K562 (cell line): Measurements from ENCODE around the gene IQSEC3. TPM values are rescaled to one million over a fixed set of nuclear protein-coding genes. Genes with fewer than 3 reads are reported as not detected.
"Not testable (repeated sequence)": the region's sequence is repeated elsewhere in the genome, so short reads cannot be mapped to it uniquely, and the experiment has no call there.

ENCODE experiments used
- ATAC-seq: fragments of 200-7000 bp; cut with Tn5 transposase; 3 replicates; pipeline ENCODE4 v1.9.1; 2020; ENCODE audit warnings: moderate library complexity
- Bru-seq: library from RNA; stranded (reverse); fragments of 400-500 nt; gene quantifications from one replicate; lab custom pipeline; 2021; lab: Mats Ljungman, UMichigan
- BruChase-seq, 2 experiments: library from RNA; stranded (reverse); fragments of 400-500 nt; gene quantifications; one replicate each; lab custom pipeline; 2021; lab: Mats Ljungman, UMichigan
- BruUV-seq: library from RNA; stranded (reverse); fragments of 400-500 nt; replicated peaks from 2 replicates; lab custom pipeline; 2021; lab: Mats Ljungman, UMichigan
- CTCF ChIA-PET: fragments of 300-600 bp; formaldehyde crosslinking; extraction: SDS; loops from one replicate; lab custom pipeline; 2021; ENCODE audit warnings: low intra/inter-chr PET ratio; lab: Yijun Ruan, JAX
- POLR2A ChIA-PET: fragments of 300-600, 350-650 bp; sonication (Branson Sonifier 250); formaldehyde crosslinking; extraction: SDS; loops from one replicate; lab custom pipeline; 2021; ENCODE audit warnings: antibody characterized with exemption, inconsistent platforms; lab: Yijun Ruan, JAX
- DNase-seq, 4 experiments: peaks; one replicate each; pipeline versions ENCODE4 v3.0.0 to v3.0.0-alpha.2; 2011 to 2018; ENCODE audit warnings: low spot score in 3 of 4, mixed read lengths in 3 of 4; ENCODE audit errors: extremely low read depth in 1 of 4
- FAIRE-seq: peaks from 2 replicates; lab custom pipeline; 2011; peaks lifted over from hg19 to GRCh38; lab: Jason Lieb, UNC
- H2AFZ ChIP-seq: 2 replicates; pipeline ENCODE4 v1.6.0; 2011; ENCODE audit warnings: low read depth, low read length, control low read depth, inconsistent platforms
- H3K27ac ChIP-seq: fragments of 200-600 bp; 3 replicates; pipeline ENCODE4 v1.8.0; 2011; ENCODE audit warnings: low read depth, mild to moderate bottlenecking, control low read depth, inconsistent platforms, low read length, moderate library complexity, mixed read lengths; ENCODE audit errors: extremely low read depth
- H3K27me3 ChIP-seq, 2 experiments: fragments of 300-600 bp in 1 of 2; 2 replicates in 1 of 2; 3 replicates in 1 of 2; pipeline versions ENCODE4 v1.6.0 to v1.8.0; 2011; ENCODE audit warnings: inconsistent platforms in 2 of 2, low read length in 2 of 2, mild to moderate bottlenecking in 1 of 2, mixed read lengths in 1 of 2, moderate library complexity in 1 of 2; ENCODE audit not compliant: control insufficient read depth in 2 of 2, insufficient read depth in 2 of 2
- H3K36me3 ChIP-seq: fragments of 300-600 bp; 3 replicates; pipeline ENCODE4 v1.8.0; 2011; ENCODE audit warnings: mild to moderate bottlenecking, low read length, inconsistent platforms; ENCODE audit not compliant: control insufficient read depth, insufficient read depth
- H3K4me1 ChIP-seq, 2 experiments: fragments of 200-600 bp in 1 of 2; replicated peaks in 1 of 2; 2 replicates in 1 of 2; 3 replicates in 1 of 2; pipeline versions ENCODE4 v1.5.1 to v1.8.0; 2011; ENCODE audit warnings: inconsistent platforms in 2 of 2, low read length in 2 of 2, mild to moderate bottlenecking in 1 of 2, mixed read lengths in 1 of 2, moderate library complexity in 1 of 2; ENCODE audit not compliant: control insufficient read depth in 2 of 2, insufficient read depth in 2 of 2
- H3K4me2 ChIP-seq: 2 replicates; pipeline ENCODE4 v1.6.1; 2011; ENCODE audit warnings: low read length, control low read depth, inconsistent platforms, mixed read lengths; ENCODE audit not compliant: insufficient read depth
- H3K4me3 ChIP-seq: fragments of 200-600 bp; sonication (generic), shearing (Covaris generic); 2 replicates; pipeline ENCODE4 v1.5.1; 2016; ENCODE audit warnings: control low read depth, inconsistent platforms
- H3K79me2 ChIP-seq: fragments of 200-600 bp; 3 replicates; pipeline ENCODE4 v1.8.0; 2011; ENCODE audit warnings: low read length, inconsistent platforms; ENCODE audit not compliant: control insufficient read depth, insufficient read depth
- H3K9ac ChIP-seq, 2 experiments: 2 replicates each; pipeline versions ENCODE4 v1.6.0 to v1.6.1; 2011; ENCODE audit warnings: low read depth in 2 of 2, low read length in 2 of 2, control low read depth in 1 of 2, inconsistent platforms in 1 of 2, mild to moderate bottlenecking in 1 of 2, mixed read lengths in 1 of 2; ENCODE audit not compliant: insufficient read depth in 1 of 2
- H3K9me1 ChIP-seq: one replicate; pipeline ENCODE4 v1.6.0; 2011; ENCODE audit warnings: inconsistent platforms, mild to moderate bottlenecking, low read length, moderate library complexity; ENCODE audit not compliant: control insufficient read depth, insufficient read depth
- H3K9me3 ChIP-seq: replicated peaks from 2 replicates; pipeline ENCODE4 v1.5.1; 2011; ENCODE audit warnings: low read depth, low read length, inconsistent platforms; ENCODE audit not compliant: control insufficient read depth, insufficient read depth
- H4K20me1 ChIP-seq: replicated peaks from 2 replicates; pipeline ENCODE4 v1.6.1; 2011; ENCODE audit warnings: low read length, inconsistent platforms, mixed read lengths; ENCODE audit not compliant: control insufficient read depth, insufficient read depth
- WGBS: fragments of 100-300 bp; shearing (Covaris generic); methylation state at CpG from one replicate; pipeline ENCODE4 v1.1.6; 2016; ENCODE audit warnings: low coverage, mixed read lengths; ENCODE audit not compliant: insufficient coverage; ENCODE audit errors: missing lambda C conversion rate; 5-methylcytosine and 5-hydroxymethylcytosine counted together
- in situ Hi-C: fragments of 300-500 bp; cut with MboI; formaldehyde crosslinking; loops from 4 replicates; pipeline ENCODE4 v1.15.0; 2018; ENCODE audit warnings: inconsistent platforms, mixed read lengths
- intact Hi-C: fragments of 100-400 bp; cut with micrococcal nuclease; formaldehyde crosslinking; loops from 2 replicates; pipeline ENCODE4 v1.14.2; 2022
- long read RNA-seq, 3 experiments: library from polyadenylated mRNA in 2 of 3; library from RNA in 1 of 3; unstranded in 2 of 3; stranded (forward) in 1 of 3; transcript quantifications; one replicate each; pipeline ENCODE4 v2.0.0, GENCODE V29; 2019 to 2022
- polyA minus RNA-seq, 3 experiments: library from RNA; depleted of rRNA, polyadenylated mRNA; stranded (reverse); fragments of >200 nt; gene quantifications; 2 replicates each; pipeline ENCODE4 v1.2.3, GENCODE V29; 2011
- polyA plus RNA-seq, 8 experiments: library from polyadenylated mRNA; depleted of rRNA in 4 of 8; stranded (reverse) in 5 of 8; unstranded in 3 of 8; fragments of >200 nt; fragmentation: Nextera tagmentation in 2 of 8; fragmentation: Illumina TruSeq in 1 of 8; extraction: Ambion mirVana in 2 of 8; extraction: Trizol in 1 of 8; gene quantifications; 2 replicates each; pipeline versions ENCODE4 v1.2.1 to v1.2.3, GENCODE V29; 2011 to 2014; ENCODE audit warnings: inconsistent platforms in 1 of 8, missing spikeins in 1 of 8
- total RNA-seq, 7 experiments: library from RNA; depleted of rRNA in 6 of 7; stranded (reverse); fragments of >200 nt in 6 of 7; fragmentation: Illumina TruSeq in 2 of 7; extraction: Trizol in 2 of 7; gene quantifications; 2 replicates each; pipeline versions ENCODE4 v1.2.1 to v1.2.3, GENCODE V29; 2011 to 2021; ENCODE audit warnings: low replicate concordance in 1 of 7

Gene IQSEC3
- total RNA-seq (2011; cell fraction: chromatin; rRNA removed; ENCODE audit: low replicate concordance) = 0.25 and 0.62 TPM in 2 replicates
- 0.39 and 0.50 TPM in 2 replicates for total RNA-seq (2011; cell fraction: nucleolus; rRNA removed)
- total RNA-seq (2011; cell fraction: nucleoplasm; rRNA removed) = 0.23 and 0.37 TPM in 2 replicates
- total RNA-seq (2014; rRNA removed) = 0.04 and 0.14 TPM in 2 replicates
- not detected in 2 replicates for total RNA-seq (2014; rRNA removed; fragmentation: Illumina TruSeq; extraction: Trizol)
- total RNA-seq (2015; rRNA removed; fragmentation: Illumina TruSeq; extraction: Trizol) = under 0.01 and 0.04 TPM in 2 replicates
- 0.07 and 0.11 TPM in 2 replicates for total RNA-seq (2021)
- polyA plus RNA-seq (2011; rRNA removed) = 0.11 and 0.25 TPM in 2 replicates
- 0.04 and 0.24 TPM in 2 replicates for polyA plus RNA-seq (2011; cell fraction: cytosol; rRNA removed)
- 0.63 and 1.0 TPM in 2 replicates for polyA plus RNA-seq (2011; cell fraction: nucleus; rRNA removed)
- polyA plus RNA-seq (2012) = 0.09 and 0.14 TPM in 2 replicates
- 0.04 TPM in 1 of 2 replicates, not detected in the other for polyA plus RNA-seq (2014; fragmentation: Illumina TruSeq; extraction: Trizol)
- not detected for polyA plus RNA-seq (2014; fragmentation: Nextera tagmentation; extraction: Ambion mirVana)
- 0.04 and 0.15 TPM in 2 replicates for polyA plus RNA-seq (2014; rRNA removed)
- polyA minus RNA-seq (2011; rRNA and poly(A)+ RNA removed) = 0.07 TPM in 1 of 2 replicates, not detected in the other
- polyA minus RNA-seq (2011; cell fraction: cytosol; rRNA and poly(A)+ RNA removed) = 0.38 TPM in 1 of 2 replicates, not detected in the other
- 0.40 and 0.56 TPM in 2 replicates for polyA minus RNA-seq (2011; cell fraction: nucleus; rRNA and poly(A)+ RNA removed)
- Bru-seq, nascent RNA = percentile 23 among the genes with signal in this experiment
- BruChase-seq, experiment 1, labeled RNA remaining after a 2-hour chase = percentile 15 among the genes with signal in this experiment
- BruChase-seq, experiment 2, labeled RNA remaining after a 6-hour chase = percentile 14 among the genes with signal in this experiment
- long read RNA-seq, experiment 1, partial matches to known transcripts = 0 of 2 reads
- long read RNA-seq, experiment 1, other reads (novel, unspliced or antisense) = 2 of 2 reads
- long read RNA-seq, experiment 2 = 0 reads
- long read RNA-seq, experiment 3 = 0 reads

DNA sequence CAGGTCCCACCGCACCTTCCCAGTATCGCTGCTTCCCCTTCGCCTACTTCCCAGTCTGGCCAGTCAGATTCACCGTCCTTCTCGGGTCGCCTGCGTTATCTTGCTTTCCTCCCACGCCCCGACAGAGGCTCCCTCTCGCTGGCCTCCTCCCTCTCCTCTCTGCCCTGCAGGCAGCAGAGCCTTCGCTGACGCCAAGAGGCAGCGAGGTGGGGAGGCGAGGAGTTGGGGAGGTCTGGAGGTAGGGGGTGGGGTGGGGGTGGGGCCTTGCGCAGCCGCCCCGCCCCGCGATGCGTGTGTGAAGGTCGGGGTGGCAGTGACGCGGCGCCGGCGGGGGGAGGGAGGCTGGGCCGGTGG, at the start of gene IQSEC3:
Gene IQSEC3, plus strand, starts transcription at position 340 of the 354 bp plus-strand sequence. CDS start 116 bp downstream, outside the sequence.
- H4K20me1 ChIP-seq = not testable (repeated sequence)
- peak; percentile 88 for FAIRE-seq

DNA sequence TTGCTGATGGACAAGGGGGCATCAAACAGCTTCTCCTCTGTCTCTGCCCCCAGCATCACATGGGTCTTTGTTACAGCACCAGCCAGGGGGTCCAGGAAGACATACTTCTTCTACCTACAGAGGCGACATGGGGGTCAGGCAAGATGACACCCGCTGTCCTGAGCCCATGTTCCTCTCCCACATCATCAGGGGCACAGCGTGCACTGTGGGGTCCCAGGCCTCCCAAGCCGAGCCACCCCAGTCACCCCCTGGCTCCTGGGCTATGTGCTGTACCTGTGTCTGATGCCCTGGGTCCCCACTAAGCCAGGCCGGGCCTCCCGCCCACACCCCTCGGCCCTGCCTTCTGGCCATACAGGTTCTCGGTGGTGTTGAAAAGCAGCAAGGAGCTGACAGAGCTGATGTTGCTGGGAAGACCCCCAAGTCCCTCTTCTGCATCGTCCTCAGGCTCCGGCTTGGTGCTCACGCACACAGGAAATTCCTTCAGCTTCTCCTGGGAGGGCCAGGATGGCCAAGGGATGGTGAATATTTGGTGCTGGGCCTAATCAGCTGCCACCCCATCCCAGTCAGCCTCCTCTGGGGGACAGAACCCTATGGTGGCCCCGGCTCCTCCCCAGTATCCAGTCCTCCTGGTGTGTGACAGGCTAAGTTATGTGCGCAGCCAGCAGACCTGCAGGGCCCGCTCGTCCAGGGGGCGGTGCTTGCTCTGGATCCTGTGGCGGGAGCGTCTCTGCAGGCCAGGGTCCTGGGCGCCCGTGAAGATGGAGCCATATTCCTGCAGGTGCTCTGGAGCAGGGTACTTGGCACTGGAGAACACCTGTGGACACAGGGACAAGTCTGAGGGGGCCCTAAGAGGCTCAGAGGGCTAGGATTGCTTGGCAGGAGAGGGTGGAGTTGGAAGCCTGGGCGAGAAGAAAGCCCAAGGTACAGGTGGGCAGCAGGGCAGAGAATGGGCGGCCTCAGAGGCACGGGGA, 48.9 kb upstream of the IQSEC3 start:
- FAIRE-seq, H3K9me1 ChIP-seq, H3K79me2 ChIP-seq, POLR2A ChIA-PET, H3K9me3 ChIP-seq, H3K27me3 ChIP-seq, H2AFZ ChIP-seq, H3K4me2 ChIP-seq, H4K20me1 ChIP-seq, ATAC-seq, H3K27ac ChIP-seq, BruUV-seq, CTCF ChIA-PET, in situ Hi-C loops, intact Hi-C loops, DNase-seq, H3K9ac ChIP-seq, H3K4me3 ChIP-seq: not testable (repeated sequence)
- peaks cover 0 to 15% of the 10 kb centered on the region in 2 experiments; a peak in 3 of 5 replicates for H3K4me1 ChIP-seq
- H3K36me3 ChIP-seq = peaks cover 12% of the 10 kb centered on the region; the same call in 2 of the 3 replicates
- 84% methylated on average over 11 of the region's 23 CpGs for WGBS

More for the DNA sequence above, at the start of gene IQSEC3:
- H3K27me3 ChIP-seq, intact Hi-C loops, H3K36me3 ChIP-seq, H3K4me1 ChIP-seq, H3K9ac ChIP-seq, H3K79me2 ChIP-seq, CTCF ChIA-PET, BruUV-seq, H3K9me1 ChIP-seq, H2AFZ ChIP-seq, H3K27ac ChIP-seq, DNase-seq, H3K9me3 ChIP-seq, in situ Hi-C loops, POLR2A ChIA-PET: not testable (repeated sequence)
- H3K4me3 ChIP-seq = peak within 1 kb of the TSS; percentile 29; the same call in 1 of the 2 replicates
- H3K4me2 ChIP-seq = peak within 1 kb of the TSS; percentile 25; the same call in 1 of the 2 replicates
- WGBS = 0% methylated on average over 3 of the region's 27 CpGs
- peak; percentile 92 for ATAC-seq
